ENCODE results near the gene NES.

DNA sequence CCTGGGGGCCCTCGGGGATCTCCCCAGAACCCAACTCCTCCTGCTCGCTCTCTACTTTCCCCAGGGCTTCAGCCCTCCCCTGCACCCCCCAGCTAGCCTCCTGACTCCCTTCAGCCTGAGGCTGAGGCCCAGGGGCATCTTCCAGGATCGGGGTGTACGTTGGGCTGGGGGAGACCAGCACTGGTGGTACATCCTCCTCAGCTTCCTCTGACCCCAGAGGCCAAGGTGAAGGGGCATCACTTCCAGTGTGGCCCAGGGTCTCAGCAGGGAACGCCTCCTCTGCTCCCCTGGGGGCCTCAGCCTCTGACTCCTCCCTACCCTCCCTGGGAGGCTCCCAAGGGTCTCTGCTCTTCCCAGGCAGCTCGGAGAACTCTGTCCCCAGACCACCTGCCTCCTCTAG is 6.8 kb downstream of the NES start:
- TF ChIP-seq, protein P1, sequence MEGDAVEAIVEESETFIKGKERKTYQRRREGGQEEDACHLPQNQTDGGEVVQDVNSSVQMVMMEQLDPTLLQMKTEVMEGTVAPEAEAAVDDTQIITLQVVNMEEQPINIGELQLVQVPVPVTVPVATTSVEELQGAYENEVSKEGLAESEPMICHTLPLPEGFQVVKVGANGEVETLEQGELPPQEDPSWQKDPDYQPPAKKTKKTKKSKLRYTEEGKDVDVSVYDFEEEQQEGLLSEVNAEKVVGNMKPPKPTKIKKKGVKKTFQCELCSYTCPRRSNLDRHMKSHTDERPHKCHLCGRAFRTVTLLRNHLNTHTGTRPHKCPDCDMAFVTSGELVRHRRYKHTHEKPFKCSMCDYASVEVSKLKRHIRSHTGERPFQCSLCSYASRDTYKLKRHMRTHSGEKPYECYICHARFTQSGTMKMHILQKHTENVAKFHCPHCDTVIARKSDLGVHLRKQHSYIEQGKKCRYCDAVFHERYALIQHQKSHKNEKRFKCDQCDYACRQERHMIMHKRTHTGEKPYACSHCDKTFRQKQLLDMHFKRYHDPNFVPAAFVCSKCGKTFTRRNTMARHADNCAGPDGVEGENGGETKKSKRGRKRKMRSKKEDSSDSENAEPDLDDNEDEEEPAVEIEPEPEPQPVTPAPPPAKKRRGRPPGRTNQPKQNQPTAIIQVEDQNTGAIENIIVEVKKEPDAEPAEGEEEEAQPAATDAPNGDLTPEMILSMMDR (IDR thresholded peaks at IDR 0.05; ENCODE audit: poor library complexity), result no peak
- no peak for TF ChIP-seq EZH2 (IDR thresholded peaks at IDR 0.05; ENCODE audit: borderline replicate concordance)
- TF ChIP-seq EZH2phosphoT487 (IDR thresholded peaks at IDR 0.05; ENCODE audit: low read depth, severe bottlenecking, unreplicated experiment), result no peak
